Measurements from ENCODE around the gene NEDD4L.
"Not testable (repeated sequence)": the region's sequence is repeated elsewhere in the genome, so short reads cannot be mapped to it uniquely, and the experiment has no call there.

The NEDD4L gene

GRCh38 chr18:58272779-58273435 lies 228.9 kb downstream of the NEDD4L start:
- DNase-seq, result no peak

GRCh38 chr18:58275176-58275575 lies 231.2 kb downstream of the NEDD4L start:
- no peak for DNase-seq

GRCh38 chr18:58276789-58277739 lies 233.0 kb downstream of the NEDD4L start:
- DNase-seq, result no peak

- no peak for DNase-seq
Measured at GRCh38 chr18:58279504-58280175, 235.6 kb downstream of the NEDD4L start.

GRCh38 chr18:58280191-58280590 lies 236.2 kb downstream of the NEDD4L start:
- DNase-seq, result no peak

- DNase-seq, result not testable (repeated sequence)
Measured at GRCh38 chr18:58282872-58283271, 238.8 kb downstream of the NEDD4L start.

GRCh38 chr18:58284699-58285448 lies 240.8 kb downstream of the NEDD4L start:
- no peak for DNase-seq

GRCh38 chr18:58285449-58286130 lies 241.6 kb downstream of the NEDD4L start:
- DNase-seq, result no peak

- no peak for DNase-seq
Measured at GRCh38 chr18:58286632-58287352, 242.8 kb downstream of the NEDD4L start.

- no peak for DNase-seq
Measured at GRCh38 chr18:58287353-58288274, 243.6 kb downstream of the NEDD4L start.

- DNase-seq, result peak; percentile 53
Measured at GRCh38 chr18:58288921-58289797, 245.1 kb downstream of the NEDD4L start.

GRCh38 chr18:58290116-58290695 lies 246.2 kb downstream of the NEDD4L start:
- DNase-seq, result no peak

- DNase-seq, result no peak
Measured at GRCh38 chr18:58291131-58291530, 247.1 kb downstream of the NEDD4L start.

- no peak for DNase-seq
Measured at GRCh38 chr18:58292638-58293037, 248.6 kb downstream of the NEDD4L start.

- DNase-seq, result no peak
Measured at GRCh38 chr18:58297198-58297597, 253.2 kb downstream of the NEDD4L start.

GRCh38 chr18:58298251-58299134 lies 254.5 kb downstream of the NEDD4L start:
- no peak for DNase-seq

GRCh38 chr18:58299135-58299473 lies 255.1 kb downstream of the NEDD4L start:
- DNase-seq, result no peak

GRCh38 chr18:58299936-58300335 lies 255.9 kb downstream of the NEDD4L start:
- no peak for DNase-seq
